AG09319 (cell line): Measurements from ENCODE around the gene AGBL1.

Experiments used
- DNase-seq: peaks from one replicate; pipeline ENCODE4 v3.0.0-alpha.2; 2010; ENCODE audit warnings: low read depth; ENCODE audit errors: extremely low read depth
- TF ChIP-seq, protein P1 (sequence below): IDR thresholded peaks from 2 replicates; pipeline ENCODE4 v1.5.1; 2011; ENCODE audit warnings: low read depth, mild to moderate bottlenecking, inconsistent platforms, low read length, moderate library complexity

Gene AGBL1

GRCh38 chr15:86193716-86194380 lies 114.2 kb downstream of the AGBL1 start:
- no peak for DNase-seq
- TF ChIP-seq, protein P1, sequence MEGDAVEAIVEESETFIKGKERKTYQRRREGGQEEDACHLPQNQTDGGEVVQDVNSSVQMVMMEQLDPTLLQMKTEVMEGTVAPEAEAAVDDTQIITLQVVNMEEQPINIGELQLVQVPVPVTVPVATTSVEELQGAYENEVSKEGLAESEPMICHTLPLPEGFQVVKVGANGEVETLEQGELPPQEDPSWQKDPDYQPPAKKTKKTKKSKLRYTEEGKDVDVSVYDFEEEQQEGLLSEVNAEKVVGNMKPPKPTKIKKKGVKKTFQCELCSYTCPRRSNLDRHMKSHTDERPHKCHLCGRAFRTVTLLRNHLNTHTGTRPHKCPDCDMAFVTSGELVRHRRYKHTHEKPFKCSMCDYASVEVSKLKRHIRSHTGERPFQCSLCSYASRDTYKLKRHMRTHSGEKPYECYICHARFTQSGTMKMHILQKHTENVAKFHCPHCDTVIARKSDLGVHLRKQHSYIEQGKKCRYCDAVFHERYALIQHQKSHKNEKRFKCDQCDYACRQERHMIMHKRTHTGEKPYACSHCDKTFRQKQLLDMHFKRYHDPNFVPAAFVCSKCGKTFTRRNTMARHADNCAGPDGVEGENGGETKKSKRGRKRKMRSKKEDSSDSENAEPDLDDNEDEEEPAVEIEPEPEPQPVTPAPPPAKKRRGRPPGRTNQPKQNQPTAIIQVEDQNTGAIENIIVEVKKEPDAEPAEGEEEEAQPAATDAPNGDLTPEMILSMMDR = no peak

DNA sequence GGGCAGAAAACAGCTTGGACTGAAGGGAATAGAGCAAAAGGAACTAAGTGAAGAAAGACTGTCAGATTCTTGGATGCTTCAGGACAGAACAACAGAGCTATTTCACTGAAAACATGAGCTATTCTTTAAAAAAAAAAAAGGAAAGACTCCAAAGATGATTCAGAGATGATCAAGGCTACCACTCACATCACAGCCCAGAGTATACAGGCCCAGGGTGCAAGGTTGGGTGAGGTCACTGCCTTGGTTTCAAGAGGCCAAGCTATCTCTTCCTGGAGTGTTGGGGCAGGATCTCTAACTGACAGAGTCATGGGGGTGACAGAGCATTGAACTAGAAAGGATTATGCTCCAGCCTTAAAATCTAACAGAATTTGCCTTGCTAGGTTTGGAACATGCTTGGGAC lies 118.1 kb downstream of the AGBL1 start:
- TF ChIP-seq, protein P1 = no peak
- DNase-seq = no peak

GRCh38 chr15:86199467-86200145 lies 119.9 kb downstream of the AGBL1 start:
- DNase-seq = no peak
- TF ChIP-seq, protein P1 = no peak

DNA sequence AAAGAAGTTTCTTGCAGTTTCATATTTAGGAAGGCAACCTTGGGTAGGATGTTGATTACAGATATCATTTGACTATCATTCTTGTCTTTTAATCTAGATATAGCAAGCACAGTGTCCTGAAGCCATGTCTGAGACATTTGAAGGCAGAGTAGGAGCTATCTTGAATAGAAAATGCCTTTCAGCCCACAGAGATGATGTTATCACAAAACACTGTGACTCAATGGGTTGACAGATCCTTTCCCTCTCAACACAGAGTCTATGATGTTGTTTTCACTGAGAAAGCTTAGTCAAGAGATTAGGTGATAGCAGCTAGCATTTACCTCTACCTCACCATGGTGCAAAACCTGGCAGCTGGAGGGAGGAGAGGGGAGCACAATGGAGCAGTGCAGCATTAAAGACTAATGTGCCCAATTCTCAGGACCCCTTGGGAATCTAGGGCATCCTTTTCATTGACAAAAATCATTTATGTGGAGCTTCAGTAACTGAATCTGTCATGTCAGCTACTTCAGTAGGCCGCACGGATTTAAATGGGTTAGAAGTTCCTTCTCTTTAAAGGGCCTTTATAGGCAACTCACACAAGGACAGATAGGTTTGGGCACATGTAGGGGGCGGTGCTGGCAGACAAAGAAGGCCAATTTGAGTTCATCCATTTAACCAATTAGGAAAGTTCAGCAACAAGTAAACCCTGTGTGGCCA lies 121.8 kb downstream of the AGBL1 start:
- TF ChIP-seq, protein P1 = no peak
- no peak for DNase-seq

- DNase-seq = no peak
- TF ChIP-seq, protein P1 = no peak
These were observed 123.8 kb downstream of the AGBL1 start for GRCh38 chr15:86203462-86203861.

DNA sequence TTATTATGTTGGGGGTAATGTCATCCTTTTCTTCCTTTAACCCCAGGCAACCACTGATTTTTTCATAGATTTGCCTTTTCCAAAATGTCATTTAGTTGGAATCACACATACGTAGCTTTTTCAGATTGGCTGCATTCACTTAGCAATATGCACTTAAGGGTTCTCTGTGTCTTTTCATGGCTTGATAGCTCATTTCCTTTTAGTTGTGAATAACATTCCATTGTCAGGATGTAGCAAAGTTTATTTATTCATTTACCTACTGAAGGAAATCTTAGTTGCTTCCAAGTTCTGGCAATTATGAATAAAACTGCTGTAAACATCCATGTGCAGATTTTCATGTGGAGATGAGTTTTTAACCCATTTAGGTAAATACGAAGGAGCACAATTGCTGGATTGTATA lies 125.4 kb downstream of the AGBL1 start:
- TF ChIP-seq, protein P1 = no peak
- no peak for DNase-seq

GRCh38 chr15:86213420-86213819 lies 133.7 kb downstream of the AGBL1 start:
- TF ChIP-seq, protein P1 = no peak
- DNase-seq = no peak
